Measurements from ENCODE around the gene VTCN1.

Gene VTCN1

GRCh38 chr1:117169871-117170596, 40.7 kb downstream of the VTCN1 start:
- H3K79me2 ChIP-seq (ENCODE audit: low read length): no peaks in the 10 kb centered on the region
- H2AFZ ChIP-seq (ENCODE audit: low read length): no peak overlapping the region
- no peak overlapping the region for H3K9ac ChIP-seq (ENCODE audit: low read length)
- H3K4me1 ChIP-seq (ENCODE audit: low read length): no peaks in the 10 kb centered on the region
- no peaks in the 10 kb centered on the region for H3K9me2 ChIP-seq (replicated peaks; ENCODE audit: insufficient read depth, low read length)
- TF ChIP-seq EZH2phosphoT487 (IDR thresholded peaks at IDR 0.05; ENCODE audit: low read length) (no peak), EZH2 (optimal IDR thresholded peaks at IDR 0.05; ENCODE audit: low read depth, low read length) (no peak), CTCF (IDR thresholded peaks at IDR 0.05; ENCODE audit: low read length) (no peak)
- H3K4me3 ChIP-seq (ENCODE audit: low read length): no peak overlapping the region
- no peak overlapping the region for H3K27ac ChIP-seq (ENCODE audit: low read length)
- no peak overlapping the region for H3K4me2 ChIP-seq (ENCODE audit: low read depth, low read length)
- no peaks in the 10 kb centered on the region for H4K20me1 ChIP-seq (ENCODE audit: insufficient read depth, low read length)
- no peak for DNase-seq
- H3K27me3 ChIP-seq (replicated peaks; ENCODE audit: insufficient read depth, low read length): no peaks in the 10 kb centered on the region
- no peaks in the 10 kb centered on the region for H3F3A ChIP-seq (ENCODE audit: insufficient read depth, low read length)
- no peaks in the 10 kb centered on the region for H3K9me3 ChIP-seq (replicated peaks; ENCODE audit: insufficient read depth, low read length)
- no peaks in the 10 kb centered on the region for H3K36me3 ChIP-seq (replicated peaks; ENCODE audit: insufficient read depth, low read length)

GRCh38 chr1:117167402-117167801, 43.3 kb downstream of the VTCN1 start:
- H3K9ac ChIP-seq (ENCODE audit: low read length): no peak overlapping the region
- no peaks in the 10 kb centered on the region for H3K9me3 ChIP-seq (replicated peaks; ENCODE audit: insufficient read depth, low read length)
- no peaks in the 10 kb centered on the region for H3K79me2 ChIP-seq (ENCODE audit: low read length)
- TF ChIP-seq EZH2 (optimal IDR thresholded peaks at IDR 0.05; ENCODE audit: low read depth, low read length) (no peak), EZH2phosphoT487 (IDR thresholded peaks at IDR 0.05; ENCODE audit: low read length) (no peak), CTCF (IDR thresholded peaks at IDR 0.05; ENCODE audit: low read length) (no peak)
- no peak for DNase-seq
- no peaks in the 10 kb centered on the region for H3K36me3 ChIP-seq (replicated peaks; ENCODE audit: insufficient read depth, low read length)
- no peaks in the 10 kb centered on the region for H3K9me2 ChIP-seq (replicated peaks; ENCODE audit: insufficient read depth, low read length)
- H3K27me3 ChIP-seq (replicated peaks; ENCODE audit: insufficient read depth, low read length): no peaks in the 10 kb centered on the region
- no peaks in the 10 kb centered on the region for H4K20me1 ChIP-seq (ENCODE audit: insufficient read depth, low read length)
- H2AFZ ChIP-seq (ENCODE audit: low read length): no peak overlapping the region
- H3K27ac ChIP-seq (ENCODE audit: low read length): no peak overlapping the region
- no peak overlapping the region for H3K4me2 ChIP-seq (ENCODE audit: low read depth, low read length)
- no peaks in the 10 kb centered on the region for H3K4me1 ChIP-seq (ENCODE audit: low read length)
- no peak overlapping the region for H3K4me3 ChIP-seq (ENCODE audit: low read length)
- no peaks in the 10 kb centered on the region for H3F3A ChIP-seq (ENCODE audit: insufficient read depth, low read length)

- Histone ChIP-seq H3K4me2 (ENCODE audit: low read depth, low read length) (no peak overlapping the region), H3K4me1 (ENCODE audit: low read length) (no peaks in the 10 kb centered on the region)
Measured at GRCh38 chr1:117166076-117166475, 44.7 kb downstream of the VTCN1 start.

More at GRCh38 chr1:117166076-117166475, 44.7 kb downstream of the VTCN1 start:
- Histone ChIP-seq H3K36me3 (replicated peaks; ENCODE audit: insufficient read depth, low read length) (no peaks in the 10 kb centered on the region), H3K4me3 (ENCODE audit: low read length) (no peak overlapping the region), H3K27me3 (replicated peaks; ENCODE audit: insufficient read depth, low read length) (no peaks in the 10 kb centered on the region), H3K9ac (ENCODE audit: low read length) (no peak overlapping the region), H3K79me2 (ENCODE audit: low read length) (no peaks in the 10 kb centered on the region), H4K20me1 (ENCODE audit: insufficient read depth, low read length) (no peaks in the 10 kb centered on the region), H3F3A (ENCODE audit: insufficient read depth, low read length) (no peaks in the 10 kb centered on the region), H3K9me3 (replicated peaks; ENCODE audit: insufficient read depth, low read length) (no peaks in the 10 kb centered on the region), H3K27ac (ENCODE audit: low read length) (no peak overlapping the region), H2AFZ (ENCODE audit: low read length) (no peak overlapping the region), H3K9me2 (replicated peaks; ENCODE audit: insufficient read depth, low read length) (no peaks in the 10 kb centered on the region)
- no peak for TF ChIP-seq EZH2phosphoT487 (IDR thresholded peaks at IDR 0.05; ENCODE audit: low read length)
- no peak for TF ChIP-seq CTCF (IDR thresholded peaks at IDR 0.05; ENCODE audit: low read length)
- TF ChIP-seq EZH2 (optimal IDR thresholded peaks at IDR 0.05; ENCODE audit: low read depth, low read length): no peak
- DNase-seq: no peak
